GM12872 (cell line): ENCODE results near the gene PAX7.

Experiments used
- CTCF ChIP-seq: IDR thresholded peaks from 3 replicates; pipeline ENCODE4 v1.5.1; 2011; ENCODE audit warnings: low read depth, mild to moderate bottlenecking, low read length, moderate library complexity; ENCODE audit not compliant: insufficient read depth

PAX7 gene

GRCh38 chr1:18781031-18781430, 150.4 kb downstream of the PAX7 start:
- no peak for TF ChIP-seq CTCF

- no peak for TF ChIP-seq CTCF
These were observed 153.2 kb downstream of the PAX7 start for GRCh38 chr1:18783705-18784481.

- TF ChIP-seq CTCF, result no peak
These were observed 153.8 kb downstream of the PAX7 start for GRCh38 chr1:18784482-18784831.

GRCh38 chr1:18786149-18786548, 155.5 kb downstream of the PAX7 start:
- no peak for TF ChIP-seq CTCF

- TF ChIP-seq CTCF, result no peak
These were observed 157.3 kb downstream of the PAX7 start for GRCh38 chr1:18787825-18788385.

- TF ChIP-seq CTCF, result no peak
These were observed 158.6 kb downstream of the PAX7 start for GRCh38 chr1:18789246-18789645.

GRCh38 chr1:18792747-18793146, 162.1 kb downstream of the PAX7 start:
- no peak for TF ChIP-seq CTCF
